ENCODE measurements around the gene ADGRG3.

The ADGRG3 gene

GRCh38 chr16:57640612-57641011 is 27.5 kb upstream of the ADGRG3 start:
- Histone ChIP-seq H3K4me1 (ENCODE audit: low read length) (no peaks in the 10 kb centered on the region), H3K4me2 (ENCODE audit: low read depth, low read length) (no peak overlapping the region), H3K9me3 (replicated peaks; ENCODE audit: insufficient read depth, low read length) (no peaks in the 10 kb centered on the region), H3K9me2 (replicated peaks; ENCODE audit: insufficient read depth, low read length) (no peaks in the 10 kb centered on the region), H3K9ac (ENCODE audit: low read length) (no peak overlapping the region), H2AFZ (ENCODE audit: low read length) (no peak overlapping the region), H3F3A (ENCODE audit: insufficient read depth, low read length) (no peaks in the 10 kb centered on the region), H3K79me2 (ENCODE audit: low read length) (no peaks in the 10 kb centered on the region), H3K4me3 (ENCODE audit: low read length) (no peak overlapping the region), H3K27ac (ENCODE audit: low read length) (no peak overlapping the region), H3K27me3 (replicated peaks; ENCODE audit: insufficient read depth, low read length) (no peaks in the 10 kb centered on the region), H4K20me1 (ENCODE audit: insufficient read depth, low read length) (no peaks in the 10 kb centered on the region), H3K36me3 (replicated peaks; ENCODE audit: insufficient read depth, low read length) (no peaks in the 10 kb centered on the region)
- DNase-seq, result no peak
- no peak for TF ChIP-seq EZH2 (optimal IDR thresholded peaks at IDR 0.05; ENCODE audit: low read depth, low read length)
- no peak for TF ChIP-seq EZH2phosphoT487 (IDR thresholded peaks at IDR 0.05; ENCODE audit: low read length)
- no peak for TF ChIP-seq CTCF (IDR thresholded peaks at IDR 0.05; ENCODE audit: low read length)

- no peak for DNase-seq
- Histone ChIP-seq H3F3A (ENCODE audit: insufficient read depth, low read length) (0 out of 2 replicates have a peak, but pooled peaks cover 3% of the 10 kb centered on the region), H3K79me2 (ENCODE audit: low read length) (no peaks in the 10 kb centered on the region), H3K9ac (ENCODE audit: low read length) (no peak overlapping the region), H3K9me3 (replicated peaks; ENCODE audit: insufficient read depth, low read length) (no peaks in the 10 kb centered on the region), H3K36me3 (replicated peaks; ENCODE audit: insufficient read depth, low read length) (no peaks in the 10 kb centered on the region), H2AFZ (ENCODE audit: low read length) (no peak overlapping the region), H3K9me2 (replicated peaks; ENCODE audit: insufficient read depth, low read length) (no peaks in the 10 kb centered on the region), H4K20me1 (ENCODE audit: insufficient read depth, low read length) (no peaks in the 10 kb centered on the region), H3K27ac (ENCODE audit: low read length) (no peak overlapping the region), H3K4me3 (ENCODE audit: low read length) (no peak overlapping the region), H3K4me1 (ENCODE audit: low read length) (no peaks in the 10 kb centered on the region), H3K4me2 (ENCODE audit: low read depth, low read length) (no peak overlapping the region), H3K27me3 (replicated peaks; ENCODE audit: insufficient read depth, low read length) (no peaks in the 10 kb centered on the region)
- TF ChIP-seq EZH2 (optimal IDR thresholded peaks at IDR 0.05; ENCODE audit: low read depth, low read length) (no peak), CTCF (IDR thresholded peaks at IDR 0.05; ENCODE audit: low read length) (no peak), EZH2phosphoT487 (IDR thresholded peaks at IDR 0.05; ENCODE audit: low read length) (no peak)
Measured at GRCh38 chr16:57642160-57643135, 25.7 kb upstream of the ADGRG3 start.

- DNase-seq, result no peak
- Histone ChIP-seq H3K4me1 (ENCODE audit: low read length) (peaks cover 8% of the 10 kb centered on the region), H3F3A (ENCODE audit: insufficient read depth, low read length) (peaks cover 5% of the 10 kb centered on the region), H3K9me2 (replicated peaks; ENCODE audit: insufficient read depth, low read length) (no peaks in the 10 kb centered on the region), H3K9me3 (replicated peaks; ENCODE audit: insufficient read depth, low read length) (no peaks in the 10 kb centered on the region), H2AFZ (ENCODE audit: low read length) (no peak overlapping the region), H3K4me3 (ENCODE audit: low read length) (no peak overlapping the region), H3K4me2 (ENCODE audit: low read depth, low read length) (no peak overlapping the region), H3K27me3 (replicated peaks; ENCODE audit: insufficient read depth, low read length) (no peaks in the 10 kb centered on the region), H4K20me1 (ENCODE audit: insufficient read depth, low read length) (no peaks in the 10 kb centered on the region), H3K9ac (ENCODE audit: low read length) (no peak overlapping the region), H3K27ac (ENCODE audit: low read length) (no peak overlapping the region), H3K79me2 (ENCODE audit: low read length) (no peaks in the 10 kb centered on the region), H3K36me3 (replicated peaks; ENCODE audit: insufficient read depth, low read length) (no peaks in the 10 kb centered on the region)
- TF ChIP-seq CTCF (IDR thresholded peaks at IDR 0.05; ENCODE audit: low read length) (no peak), EZH2phosphoT487 (IDR thresholded peaks at IDR 0.05; ENCODE audit: low read length) (no peak), EZH2 (optimal IDR thresholded peaks at IDR 0.05; ENCODE audit: low read depth, low read length) (no peak)
Measured at GRCh38 chr16:57643147-57643874, 24.8 kb upstream of the ADGRG3 start.

Data from MM.1S (cell line).